CD4-positive, alpha-beta T cell treated with Interferon gamma for 1 hour (primary cell): ENCODE results near the gene SWAP70.
"Not testable (repeated sequence)": the region's sequence is repeated elsewhere in the genome, so short reads cannot be mapped to it uniquely, and the experiment has no call there.

Experiments used
- DNase-seq: peaks from one replicate; pipeline ENCODE4 v3.0.0-alpha.2; 2020

Gene SWAP70

DNA sequence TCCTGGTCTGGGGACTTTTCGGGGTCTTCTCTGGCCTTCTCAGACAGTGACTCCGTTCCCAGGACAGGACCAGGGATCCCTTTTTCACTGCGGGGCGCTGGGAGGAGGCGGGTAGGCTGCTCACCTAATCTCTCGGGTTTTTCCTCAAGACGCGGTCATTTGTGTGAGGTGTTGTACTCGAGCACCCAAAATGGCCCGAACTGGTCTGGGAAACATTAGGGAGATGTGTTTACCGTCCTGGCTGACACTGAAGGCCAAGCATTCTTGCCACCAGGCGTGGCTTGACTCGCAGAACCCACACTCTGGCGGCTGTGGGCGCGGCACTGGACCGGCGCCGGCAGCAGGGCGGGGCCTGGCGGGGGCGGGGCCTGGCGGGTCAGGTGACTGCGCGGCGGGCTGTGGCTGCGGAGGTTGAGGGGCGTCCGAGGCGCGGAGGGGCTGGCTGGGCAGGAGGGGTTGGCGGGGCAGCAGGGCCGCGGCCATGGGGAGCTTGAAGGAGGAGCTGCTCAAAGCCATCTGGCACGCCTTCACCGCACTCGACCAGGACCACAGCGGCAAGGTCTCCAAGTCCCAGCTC lies at the start of gene SWAP70:
Gene SWAP70, plus strand, starts transcription at position 379 of the 577 bp plus-strand sequence. Its CDS starts 103 bp downstream, at position 482.
- DNase-seq, result peak; percentile 85

DNA sequence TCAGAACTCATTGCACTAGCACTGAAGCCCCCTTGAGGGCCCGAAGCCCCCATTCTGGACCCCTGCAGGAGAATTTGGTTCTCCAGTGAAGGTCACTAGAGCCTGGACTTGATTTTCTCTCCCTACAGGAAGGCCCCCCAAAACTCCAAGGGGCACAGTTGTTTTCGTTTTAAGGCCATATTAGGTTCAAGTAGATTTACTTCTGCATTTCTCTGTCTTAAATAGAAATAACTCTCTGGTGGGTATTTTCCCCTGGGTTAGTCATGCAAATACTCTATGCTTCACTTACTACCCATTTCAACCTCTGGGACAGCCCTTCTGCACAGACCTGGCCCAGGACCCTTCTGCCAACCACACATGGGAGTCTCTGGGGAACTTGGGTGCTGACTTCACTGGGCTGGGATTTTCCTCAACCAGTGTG lies 48.8 kb upstream of the SWAP70 start:
- DNase-seq, result peak; percentile 68

DNA sequence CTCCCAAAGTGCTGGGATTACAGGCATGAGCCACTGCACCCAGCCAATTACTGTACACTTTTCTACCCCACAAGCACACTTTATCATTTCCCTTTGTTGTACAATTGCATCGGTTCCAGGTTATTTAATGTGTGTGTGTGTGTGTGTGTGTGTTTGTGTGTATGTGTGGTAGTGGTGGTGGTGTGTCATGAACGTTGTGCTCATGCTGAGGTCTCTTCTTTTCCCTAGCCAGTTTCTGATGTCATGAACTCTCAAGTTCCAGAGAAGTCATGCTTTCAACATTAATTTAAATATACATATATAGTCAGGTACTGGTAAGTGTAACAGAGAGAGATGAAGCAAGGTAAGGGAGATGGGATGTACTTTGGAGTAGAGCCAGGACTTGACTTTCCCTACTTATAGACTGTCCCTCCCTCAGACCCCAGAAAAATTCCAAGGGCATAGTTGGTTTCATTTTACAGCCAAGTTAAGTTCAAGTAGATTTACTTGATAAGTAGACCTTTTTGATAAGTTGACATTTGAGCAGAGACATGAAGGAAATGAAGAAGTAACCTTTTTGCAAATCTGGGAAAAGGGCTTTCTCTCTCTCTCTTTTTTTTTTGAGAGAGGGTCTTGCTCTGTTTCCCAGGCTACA lies 47.7 kb upstream of the SWAP70 start:
- DNase-seq, result no peak

DNA sequence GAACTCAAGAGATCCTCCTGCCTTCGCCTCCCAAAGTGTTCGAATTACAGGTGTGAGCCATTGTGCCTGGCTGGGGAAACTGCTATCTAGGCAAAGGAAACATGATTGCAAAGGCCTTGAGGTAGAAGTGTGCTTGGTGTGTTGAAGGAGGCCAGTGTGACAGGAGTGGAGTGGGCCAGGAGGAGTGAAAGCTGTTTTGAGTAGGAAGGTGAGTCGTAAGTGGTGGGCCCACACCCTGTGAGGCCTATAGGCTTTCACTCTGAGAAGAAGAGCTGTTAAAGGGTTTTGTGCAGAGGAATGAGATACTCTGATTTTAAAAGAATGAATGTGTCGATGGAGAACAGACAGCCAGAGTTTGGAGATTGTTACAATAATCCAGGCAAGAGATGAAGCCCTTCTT lies 47.0 kb upstream of the SWAP70 start:
- no peak for DNase-seq

DNA sequence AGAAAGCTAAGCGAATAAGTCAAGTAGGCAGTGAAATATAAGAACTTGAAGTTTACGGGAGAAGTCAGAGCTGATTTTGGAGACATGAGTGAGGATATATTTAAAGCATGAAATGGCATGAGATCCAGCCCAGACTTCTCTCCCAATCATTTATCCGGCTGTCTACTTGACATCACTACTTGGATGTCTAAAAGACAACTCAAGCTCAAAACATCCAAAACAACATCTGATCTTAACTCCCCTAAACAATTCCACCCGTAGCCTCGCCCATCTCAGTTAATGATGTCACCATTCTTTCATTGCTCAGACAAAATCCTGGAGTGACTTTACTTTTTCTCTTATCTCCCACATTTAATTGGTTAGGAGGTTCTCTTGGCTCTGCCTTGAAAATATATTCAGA lies 45.9 kb upstream of the SWAP70 start:
- no peak for DNase-seq

DNA sequence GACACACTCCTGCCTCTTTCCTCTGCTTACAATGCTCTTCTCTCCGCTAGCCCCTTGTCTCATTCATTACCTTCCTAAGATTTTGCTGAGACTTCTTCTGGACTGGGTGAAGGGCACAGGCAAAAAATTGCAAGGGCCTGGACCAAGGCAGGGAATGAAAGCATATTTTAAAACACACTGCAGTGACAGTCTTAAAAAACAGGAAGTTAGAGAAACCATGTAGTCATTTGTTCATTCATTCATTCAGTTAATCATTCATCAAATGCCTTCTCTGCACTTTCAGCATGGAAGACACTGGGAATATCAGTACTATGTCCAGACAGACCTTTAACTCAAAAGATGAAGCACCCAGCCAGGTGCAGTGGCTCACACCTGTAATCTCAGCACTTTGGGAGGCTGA lies 44.9 kb upstream of the SWAP70 start:
- DNase-seq, result no peak

DNA sequence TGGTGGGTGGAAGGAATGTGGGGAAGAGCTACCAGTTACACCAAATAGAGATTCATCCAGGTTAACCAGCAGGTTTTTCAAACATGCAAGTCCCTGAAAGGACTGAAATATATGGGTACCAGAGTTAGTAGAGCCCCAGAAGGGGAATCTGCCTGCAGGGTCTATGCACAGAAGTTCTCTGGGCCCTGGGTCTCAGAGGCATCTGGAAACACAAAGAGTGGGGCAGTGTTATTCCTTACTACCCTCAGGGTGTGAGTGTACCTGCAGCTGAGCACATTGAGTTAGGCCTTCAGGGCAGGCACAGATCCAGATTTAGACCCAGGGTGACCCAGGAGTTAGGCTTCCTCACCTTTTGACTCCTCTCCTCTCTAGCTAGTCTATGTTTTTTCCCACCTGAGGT lies 43.9 kb upstream of the SWAP70 start:
- DNase-seq, result no peak

DNA sequence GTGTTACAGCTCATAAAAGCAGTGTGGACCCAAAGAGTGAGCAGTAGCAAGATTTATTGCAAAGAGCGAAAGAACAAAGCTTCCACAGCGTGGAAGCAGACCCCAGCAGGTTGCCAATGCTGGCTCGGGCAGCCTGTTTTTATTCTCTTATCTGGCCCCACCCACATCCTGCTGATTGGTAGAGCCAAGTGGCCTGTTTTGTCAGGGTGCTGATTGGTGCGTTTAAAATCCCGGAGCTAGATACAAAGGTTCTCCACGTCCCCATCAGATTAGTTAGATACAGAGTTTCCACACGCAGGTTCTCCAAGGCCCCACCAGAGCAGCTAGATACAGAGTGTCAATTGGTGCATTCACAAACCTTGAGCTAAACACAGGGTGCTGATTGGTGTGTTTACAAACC lies 41.5 kb upstream of the SWAP70 start:
- DNase-seq, result not testable (repeated sequence)

DNA sequence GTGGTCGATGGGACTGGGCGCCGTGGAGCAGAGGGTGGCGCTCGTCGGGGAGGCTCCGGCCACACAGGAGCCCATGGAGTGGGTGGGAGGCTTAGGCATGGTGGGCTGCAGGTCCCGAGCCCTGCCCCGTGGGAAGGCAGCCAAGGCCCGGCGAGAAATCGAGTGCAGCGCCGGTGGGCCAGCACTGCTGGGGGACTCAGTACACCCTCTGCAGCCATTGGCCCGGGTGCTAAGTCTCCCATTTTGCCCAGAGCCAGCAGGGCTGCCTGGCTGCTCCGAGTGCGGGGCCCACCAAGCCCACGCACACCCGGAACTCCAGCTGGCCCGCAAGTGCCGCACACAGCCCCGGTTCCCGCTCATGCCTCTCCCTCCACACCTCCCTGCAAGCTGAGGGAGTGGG lies 40.8 kb upstream of the SWAP70 start:
- not testable (repeated sequence) for DNase-seq

DNA sequence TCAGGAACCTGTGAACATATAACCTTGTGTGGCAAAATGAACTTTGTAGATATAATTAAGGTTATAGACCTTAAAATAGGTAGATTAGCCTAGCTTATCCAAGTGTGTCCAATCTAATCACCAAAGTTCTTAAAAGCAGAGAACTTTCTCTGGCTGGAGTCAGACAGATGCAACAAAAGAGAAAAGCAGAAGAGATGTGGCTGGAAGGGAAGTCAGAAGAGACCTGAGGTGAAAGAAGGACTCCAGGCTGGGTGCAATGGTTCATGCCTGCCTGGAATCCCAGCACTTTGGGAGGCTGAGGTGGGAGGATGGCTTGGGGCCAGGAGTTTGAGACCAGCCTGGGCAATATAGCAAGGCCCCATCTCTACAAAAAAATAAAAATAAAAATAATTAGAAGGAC lies 39.4 kb upstream of the SWAP70 start:
- no peak for DNase-seq

DNA sequence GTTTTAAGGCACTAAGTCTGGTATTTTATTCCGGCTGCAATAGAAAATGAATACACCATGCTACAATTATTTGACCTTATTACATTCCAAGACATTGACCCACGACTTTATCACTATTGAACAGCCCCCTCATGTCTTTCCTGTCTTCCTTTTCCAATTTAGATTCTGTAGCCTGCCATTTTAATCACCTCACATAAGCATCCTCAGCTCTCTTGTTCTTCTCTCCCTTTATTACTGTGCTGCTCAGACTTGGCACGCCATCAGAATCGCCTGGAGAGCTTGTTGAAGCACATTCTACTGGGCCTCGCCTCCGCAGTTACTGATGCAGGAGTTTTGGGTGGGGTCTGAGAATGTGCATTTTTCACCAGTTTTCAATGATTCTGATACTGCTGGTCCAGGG lies 38.7 kb upstream of the SWAP70 start:
- DNase-seq, result no peak

DNA sequence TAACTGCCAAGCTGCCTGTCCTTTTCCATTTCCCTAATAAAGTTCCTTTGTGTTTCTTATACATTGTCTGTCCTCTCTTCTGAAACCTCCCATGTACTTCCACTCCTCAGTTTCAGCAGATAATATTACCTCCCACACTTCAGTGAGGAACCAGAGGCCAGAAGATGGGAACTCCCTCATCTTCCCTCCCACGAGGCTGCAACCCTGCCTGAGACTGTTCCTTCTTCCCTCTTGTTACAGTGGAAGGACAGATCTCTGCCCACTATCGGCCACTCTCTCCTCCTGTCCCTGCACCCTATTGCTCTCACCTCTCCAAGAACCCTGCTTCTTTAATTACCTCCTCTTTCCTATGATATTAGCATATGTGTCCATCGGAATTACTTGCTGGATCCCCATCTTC lies 38.1 kb upstream of the SWAP70 start:
- DNase-seq, result no peak

DNA sequence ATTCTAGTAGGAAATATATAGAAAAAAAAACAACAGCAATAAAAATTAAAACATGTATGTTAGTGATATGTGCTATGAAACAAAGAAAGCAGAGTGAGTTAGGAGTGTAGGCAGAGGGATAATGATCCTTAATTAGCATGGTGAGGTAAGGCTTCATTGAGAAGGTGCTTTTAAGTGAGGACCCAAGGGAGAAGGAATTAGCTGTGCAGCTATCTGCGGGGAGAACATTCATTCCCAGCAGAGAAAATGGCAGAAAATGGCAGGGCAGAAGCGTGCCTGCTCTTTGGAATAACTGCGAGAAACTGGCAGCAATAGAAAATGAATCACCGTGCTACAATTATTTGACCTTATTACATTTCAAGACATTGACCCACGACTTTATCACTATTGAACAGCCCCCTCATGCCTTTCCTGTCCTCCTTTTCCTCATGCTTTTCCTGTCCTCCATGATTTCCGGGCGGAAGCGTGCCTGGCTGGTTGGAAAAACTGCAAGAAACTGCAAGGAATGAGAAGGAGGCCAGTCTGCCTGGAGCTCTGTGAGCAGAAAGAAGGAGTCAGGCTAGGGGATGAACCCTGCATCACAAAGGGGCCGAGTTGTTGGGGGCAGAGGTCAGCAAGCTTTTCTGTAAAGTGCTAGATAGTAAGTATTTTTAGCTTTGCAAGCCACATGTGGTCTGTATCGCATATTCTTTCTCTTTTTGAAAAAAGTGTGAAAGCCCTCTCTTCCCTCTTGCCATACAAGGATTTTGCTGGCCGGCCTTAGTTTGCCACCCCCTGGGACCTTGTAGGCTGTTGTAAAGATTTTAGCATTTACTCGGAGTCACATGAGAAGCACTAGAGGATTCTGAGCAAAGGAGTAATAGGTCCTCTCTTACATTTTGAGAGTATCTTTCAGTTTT lies 37.1 kb upstream of the SWAP70 start:
- no peak for DNase-seq

DNA sequence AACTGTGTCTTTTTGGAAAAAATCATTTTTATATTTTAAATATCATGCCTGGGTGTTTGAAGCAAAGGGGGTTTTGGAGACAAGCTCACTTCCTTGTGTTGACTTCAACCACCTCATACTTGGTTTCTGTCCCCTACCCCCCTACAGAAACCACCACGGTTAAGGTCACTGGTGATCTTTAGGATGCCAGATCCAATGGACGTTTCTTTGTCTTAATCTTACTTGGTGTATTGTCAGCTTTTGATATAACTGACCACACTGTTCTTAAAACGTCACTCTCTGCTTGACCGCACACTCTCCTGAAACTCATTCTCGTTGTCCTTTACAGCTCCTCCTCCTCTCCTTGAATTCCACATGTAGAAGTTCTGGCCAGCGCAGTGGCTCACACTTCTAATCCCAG lies 34.8 kb upstream of the SWAP70 start:
- DNase-seq, result no peak

DNA sequence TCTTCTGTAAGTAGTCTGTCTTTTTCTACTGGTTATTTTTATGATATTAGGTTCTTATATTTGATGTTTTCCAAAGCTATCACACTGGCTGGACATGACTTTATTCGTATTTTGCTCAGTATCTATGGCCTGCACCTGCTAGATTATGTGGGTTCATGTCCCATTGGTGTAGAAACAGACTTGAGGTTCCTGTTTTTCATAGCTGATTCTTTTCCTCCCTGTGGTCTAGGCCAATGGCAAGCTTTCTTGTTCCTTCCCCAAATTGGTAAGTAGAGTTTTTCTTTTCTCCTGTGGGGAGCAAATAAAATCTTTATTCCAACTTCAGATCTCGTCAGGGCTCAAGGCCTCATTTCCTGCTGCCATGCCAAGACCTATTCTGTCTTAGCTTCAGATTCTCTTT lies 30.2 kb upstream of the SWAP70 start:
- no peak for DNase-seq

DNA sequence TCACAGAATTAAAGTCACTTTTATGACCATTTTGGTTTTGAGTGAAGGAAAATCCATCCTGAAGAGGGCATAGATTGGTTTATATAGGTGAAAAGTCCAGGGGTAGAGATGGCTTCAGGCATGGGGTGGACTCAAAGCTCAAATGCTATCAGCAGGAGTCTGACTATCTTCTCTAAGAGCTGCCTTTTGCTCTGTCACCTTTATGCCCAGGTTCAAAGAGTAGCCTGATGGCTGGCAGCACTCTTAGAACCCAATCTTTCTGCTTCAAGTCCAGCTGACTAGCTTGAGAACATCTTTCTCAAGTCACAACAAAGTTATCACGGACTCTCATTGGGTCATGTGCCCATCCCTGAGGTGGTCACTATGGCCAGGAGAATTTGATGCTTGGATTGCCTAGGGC lies 27.2 kb upstream of the SWAP70 start:
- DNase-seq, result no peak

DNA sequence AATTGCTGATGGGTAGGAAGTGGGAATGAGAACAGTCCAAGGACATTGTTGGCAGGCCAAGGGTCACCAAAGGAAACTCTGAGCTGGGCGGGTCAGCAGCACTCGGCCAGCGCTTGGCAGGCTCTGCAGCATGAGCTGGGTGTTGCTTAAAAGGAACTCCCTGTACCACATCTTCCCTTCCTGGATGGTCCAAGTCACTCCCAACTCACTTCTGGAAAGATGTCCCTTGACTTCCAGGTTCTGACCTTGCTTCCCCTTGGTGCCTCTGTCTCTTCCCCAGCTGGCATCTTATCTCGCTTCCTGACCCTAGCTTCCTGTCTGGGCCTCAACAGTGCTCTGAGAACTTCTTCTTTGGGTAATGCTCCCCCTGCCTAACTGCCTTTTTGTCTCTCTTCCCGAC lies 24.8 kb upstream of the SWAP70 start:
- no peak for DNase-seq

DNA sequence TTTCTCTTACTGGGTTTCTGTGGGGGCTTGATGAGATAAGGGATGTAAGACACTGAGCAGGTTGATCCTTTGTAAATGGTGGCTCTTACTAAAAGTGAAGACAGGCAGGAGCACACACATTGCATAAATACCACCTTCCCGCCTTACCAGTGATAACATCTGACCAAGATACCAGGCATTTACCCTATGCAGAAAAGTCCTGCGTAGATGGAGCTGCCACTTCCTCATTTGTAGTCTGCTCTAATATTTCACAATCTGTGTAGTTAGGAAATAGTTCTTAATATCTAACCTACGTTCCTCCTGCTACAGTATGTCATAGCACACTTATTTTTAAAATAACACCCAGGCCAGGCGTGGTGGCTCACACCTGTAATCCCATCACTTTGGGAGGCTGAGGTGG lies 23.9 kb upstream of the SWAP70 start:
- peak; percentile 47 for DNase-seq

DNA sequence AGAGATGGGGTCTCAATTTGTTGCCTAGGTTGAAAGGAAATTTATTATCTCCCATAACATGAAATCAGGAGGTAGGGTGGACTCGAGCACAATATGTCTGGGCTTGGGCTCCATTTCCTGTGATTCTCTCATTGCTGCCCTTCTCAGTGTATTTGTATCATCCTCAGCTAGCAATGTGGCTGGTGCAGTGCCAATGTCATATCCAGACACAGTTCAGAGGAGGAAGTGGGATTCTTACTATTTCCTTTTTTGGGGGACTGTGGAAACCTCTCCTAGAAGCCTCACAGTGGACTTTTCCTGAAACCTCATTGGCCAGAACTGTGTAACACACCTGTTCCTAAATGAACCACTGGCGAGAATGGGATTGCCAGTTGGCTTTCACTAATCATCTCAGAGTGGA lies 21.0 kb upstream of the SWAP70 start:
- no peak for DNase-seq

DNA sequence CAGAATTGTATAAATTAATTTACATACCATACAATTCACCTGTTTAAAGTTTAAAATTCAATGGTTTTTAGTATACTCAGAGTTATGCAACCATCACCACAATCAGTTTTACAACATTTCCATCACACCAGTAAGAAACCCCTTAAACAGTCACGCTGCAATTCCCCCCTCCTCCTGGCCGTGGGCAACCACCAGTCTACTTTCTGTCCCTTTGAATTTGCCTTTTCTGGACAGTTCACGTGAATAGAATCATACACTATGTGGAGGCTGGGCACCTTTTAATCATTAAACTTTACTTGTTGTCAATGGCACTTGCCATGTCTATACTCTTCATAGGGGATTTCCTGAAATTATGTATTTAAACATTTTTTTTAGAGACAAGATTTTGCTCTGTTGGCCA lies 20.1 kb upstream of the SWAP70 start:
- no peak for DNase-seq

DNA sequence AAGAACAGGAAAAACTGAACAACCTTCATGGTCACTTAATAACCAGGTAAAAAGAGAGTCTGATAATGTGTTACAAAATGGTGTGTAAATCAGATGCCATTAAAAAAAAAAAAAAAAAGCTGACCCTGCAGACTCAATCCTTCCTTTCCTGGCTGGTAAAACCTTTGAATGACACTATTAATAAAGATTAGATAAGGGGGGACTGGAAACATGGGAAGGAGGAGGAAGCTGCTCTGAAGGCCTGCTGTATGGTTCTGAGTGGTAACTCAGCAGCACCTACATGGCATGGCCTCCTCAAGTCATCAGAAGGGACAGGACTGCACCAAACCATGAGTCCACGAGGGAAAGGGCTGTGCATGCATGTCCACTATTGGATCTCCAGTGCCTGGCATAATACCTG lies 18.0 kb upstream of the SWAP70 start:
- DNase-seq, result no peak

DNA sequence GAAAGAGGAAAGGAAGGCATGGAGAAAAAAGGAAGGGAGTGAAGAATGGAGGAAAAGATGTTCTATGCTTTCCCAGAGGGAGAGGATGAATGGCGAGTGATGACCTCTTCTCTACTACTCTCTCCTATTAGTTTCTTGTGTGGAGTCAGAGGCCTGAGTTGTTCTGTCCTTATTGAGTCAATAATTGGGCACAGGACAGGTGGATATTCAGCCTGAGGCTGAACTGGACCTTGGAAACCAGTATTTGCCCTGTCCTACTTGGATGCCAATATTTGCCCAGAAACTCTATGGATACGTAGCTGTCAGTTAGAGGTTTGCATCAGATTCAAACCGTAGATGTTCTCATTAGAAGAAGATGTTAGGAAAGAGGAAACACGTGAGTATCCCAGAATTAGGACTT lies 17.6 kb upstream of the SWAP70 start:
- DNase-seq, result no peak

DNA sequence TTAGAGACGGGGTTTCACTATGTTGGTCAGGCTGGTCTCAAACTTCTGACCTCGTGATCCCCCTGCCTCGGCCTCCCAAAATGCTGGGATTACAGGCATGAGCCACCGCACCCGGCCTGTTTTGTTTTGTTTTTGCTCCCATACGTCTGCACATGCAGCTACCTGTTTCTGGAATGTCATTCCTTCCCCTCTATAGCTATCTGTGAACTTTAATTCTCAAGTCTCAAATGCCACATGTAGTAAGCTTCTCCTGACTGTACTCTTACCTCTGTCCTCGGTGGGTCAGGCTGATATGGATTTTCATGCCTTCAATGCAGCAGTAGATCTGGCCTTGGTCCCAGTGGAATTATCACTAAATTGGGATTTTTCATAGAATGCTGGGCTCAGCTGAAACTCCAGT lies 12.4 kb upstream of the SWAP70 start:
- no peak for DNase-seq
